OCI-LY3 (cell line): ENCODE measurements around the gene SLC9B2.

Experiments used
- EZH2phosphoT487 ChIP-seq: fragments of 200-600 bp; shearing (Covaris generic); IDR thresholded peaks from 2 replicates; pipeline ENCODE4 v1.6.1; 2018; ENCODE audit warnings: antibody characterized with exemption, mixed run types, low read depth
- TF ChIP-seq, protein P1 (sequence below): fragments of 200-600, 300-600 bp; sonication (generic); IDR thresholded peaks from 2 replicates; pipeline ENCODE4 v1.5.1; 2014; ENCODE audit warnings: antibody characterized with exemption, low read length, low read depth

DNA sequence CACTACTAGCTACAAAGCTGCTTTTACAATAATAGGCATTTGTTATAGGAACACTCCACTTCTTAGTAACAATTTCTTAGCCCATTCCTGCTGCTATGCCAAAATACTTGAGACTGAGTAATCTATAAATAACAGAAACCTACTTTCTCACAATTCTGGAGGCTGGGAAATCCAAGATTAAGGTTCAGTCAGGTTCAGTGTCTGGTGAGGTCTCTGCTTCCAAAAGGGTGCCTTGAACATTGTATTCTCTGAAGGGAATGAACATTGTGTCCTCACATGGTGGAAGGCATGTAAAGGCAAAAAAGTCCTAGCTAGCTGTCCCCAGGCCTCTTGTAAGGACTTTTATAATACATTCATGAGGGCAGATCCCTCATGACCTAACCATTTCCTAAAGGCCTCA, 64.0 kb downstream of the SLC9B2 start:
- TF ChIP-seq EZH2phosphoT487: no peak
- TF ChIP-seq, protein P1, sequence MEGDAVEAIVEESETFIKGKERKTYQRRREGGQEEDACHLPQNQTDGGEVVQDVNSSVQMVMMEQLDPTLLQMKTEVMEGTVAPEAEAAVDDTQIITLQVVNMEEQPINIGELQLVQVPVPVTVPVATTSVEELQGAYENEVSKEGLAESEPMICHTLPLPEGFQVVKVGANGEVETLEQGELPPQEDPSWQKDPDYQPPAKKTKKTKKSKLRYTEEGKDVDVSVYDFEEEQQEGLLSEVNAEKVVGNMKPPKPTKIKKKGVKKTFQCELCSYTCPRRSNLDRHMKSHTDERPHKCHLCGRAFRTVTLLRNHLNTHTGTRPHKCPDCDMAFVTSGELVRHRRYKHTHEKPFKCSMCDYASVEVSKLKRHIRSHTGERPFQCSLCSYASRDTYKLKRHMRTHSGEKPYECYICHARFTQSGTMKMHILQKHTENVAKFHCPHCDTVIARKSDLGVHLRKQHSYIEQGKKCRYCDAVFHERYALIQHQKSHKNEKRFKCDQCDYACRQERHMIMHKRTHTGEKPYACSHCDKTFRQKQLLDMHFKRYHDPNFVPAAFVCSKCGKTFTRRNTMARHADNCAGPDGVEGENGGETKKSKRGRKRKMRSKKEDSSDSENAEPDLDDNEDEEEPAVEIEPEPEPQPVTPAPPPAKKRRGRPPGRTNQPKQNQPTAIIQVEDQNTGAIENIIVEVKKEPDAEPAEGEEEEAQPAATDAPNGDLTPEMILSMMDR: no peak
